22Rv1 (cell line): Measurements from ENCODE around the gene OGDH.

Source experiments
- CTCF ChIP-seq: fragments of 450-650 bp; IDR thresholded peaks from 2 replicates; pipeline ENCODE4 v1.5.1; 2017; ENCODE audit warnings: mild to moderate bottlenecking
- ZFX ChIP-seq: fragments of 450-650 bp; IDR thresholded peaks from 2 replicates; pipeline ENCODE4 v1.6.1; 2017; ENCODE audit warnings: antibody characterized with exemption, borderline replicate concordance

GRCh38 chr7:44698046-44698580 is 91.7 kb downstream of the OGDH start:
- TF ChIP-seq CTCF = no peak
- TF ChIP-seq ZFX = no peak
